Amniotic epithelial cell (primary cell): Measurements from ENCODE around the gene CD44.

Source experiments
- DNase-seq: peaks from one replicate; pipeline ENCODE4 v3.0.0-alpha.2; 2010; ENCODE audit warnings: low read depth

CD44 gene

GRCh38 chr11:35262056-35262455, 123.1 kb downstream of the CD44 start:
- DNase-seq: no peak

DNA sequence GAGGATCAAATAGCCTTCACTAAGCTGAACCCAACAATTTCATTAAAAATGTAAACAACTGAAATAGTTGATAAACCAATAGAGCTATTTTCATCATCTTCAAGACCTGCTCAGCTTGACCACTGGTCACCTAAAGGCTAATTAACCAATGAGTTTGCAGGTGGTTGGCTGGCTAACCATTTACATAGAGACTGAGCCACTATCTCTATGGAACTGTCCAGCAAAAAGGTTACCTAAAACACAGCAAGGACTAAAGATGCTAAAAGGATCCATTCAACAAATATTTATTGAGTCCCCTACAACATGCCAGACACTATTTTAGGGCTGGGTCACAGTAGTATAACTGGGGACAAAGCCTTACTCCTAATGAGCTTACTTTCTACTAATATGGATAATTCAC, 123.8 kb downstream of the CD44 start:
- no peak for DNase-seq

DNA sequence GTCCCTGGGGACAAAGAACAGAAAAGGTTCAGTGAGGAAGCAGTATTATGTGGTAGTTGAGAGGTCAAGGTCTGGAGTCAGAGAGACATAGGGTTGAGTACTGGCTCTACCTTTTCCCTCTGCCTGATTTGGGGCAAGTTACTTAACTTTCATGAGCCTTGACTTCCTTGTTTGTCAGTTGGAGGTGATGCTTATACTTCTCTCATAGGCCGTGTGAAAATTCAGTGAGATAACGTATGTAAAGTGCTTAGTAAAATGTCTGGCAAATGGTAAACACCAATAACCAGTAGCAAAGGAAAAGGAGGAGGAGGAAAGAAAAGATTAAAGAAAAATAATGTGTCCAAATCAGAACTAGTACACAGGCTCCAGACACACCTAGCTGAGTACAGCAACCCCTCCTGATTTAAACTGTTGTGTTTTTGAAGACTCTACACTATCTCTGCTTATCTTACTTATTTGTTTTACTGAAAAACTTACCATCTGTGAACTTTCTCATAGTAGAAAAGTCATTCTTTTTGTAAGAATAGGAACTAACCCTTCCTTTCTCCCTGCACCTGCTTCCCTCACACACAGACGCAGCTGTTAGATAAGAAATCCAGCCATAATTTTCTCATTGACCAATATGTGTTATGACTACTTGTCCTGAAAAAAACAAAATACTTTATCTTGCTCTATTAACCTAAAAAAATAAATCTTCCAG, 126.9 kb downstream of the CD44 start:
- DNase-seq: no peak

GRCh38 chr11:35267504-35267903, 128.5 kb downstream of the CD44 start:
- DNase-seq: peak; percentile 77

DNA sequence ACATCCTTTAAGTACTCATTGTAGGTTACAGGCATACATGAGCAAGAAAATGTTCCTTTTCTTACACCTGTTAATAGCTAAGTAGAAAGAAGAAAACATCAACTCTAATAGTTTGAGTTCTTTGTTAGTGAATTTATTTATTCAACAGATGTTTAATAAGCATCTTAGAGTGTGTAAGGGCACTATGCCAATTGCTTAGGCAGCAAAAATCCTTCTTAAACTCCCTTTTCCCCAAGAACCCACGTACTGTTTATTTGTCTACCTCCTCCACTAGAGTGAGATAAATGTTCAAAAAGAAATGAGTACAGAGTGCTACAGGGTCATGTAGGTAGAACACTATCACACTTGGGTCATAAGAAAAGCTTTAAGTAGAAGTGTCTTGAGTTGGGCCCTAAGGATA, 131.4 kb downstream of the CD44 start:
- DNase-seq: no peak

DNA sequence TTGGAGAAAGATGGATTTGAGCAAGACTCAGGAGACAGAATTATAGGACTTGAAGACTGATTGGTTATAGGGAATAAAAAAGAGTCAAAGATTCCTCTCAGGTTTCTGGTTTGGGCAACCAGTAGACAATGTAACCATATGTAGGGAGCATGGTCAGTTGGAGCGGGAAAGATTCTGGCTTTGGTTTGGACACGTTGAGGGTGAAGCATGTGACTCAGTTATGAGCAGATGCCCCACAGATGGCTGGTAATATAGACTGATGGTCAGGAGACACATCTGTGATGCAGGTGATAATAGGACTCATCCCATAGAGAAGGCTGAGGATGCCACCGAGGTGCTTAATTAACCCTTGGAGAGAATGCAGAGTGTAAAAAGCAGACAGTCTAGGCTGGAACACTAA, 132.1 kb downstream of the CD44 start:
- DNase-seq: no peak

GRCh38 chr11:35272391-35272902, 133.5 kb downstream of the CD44 start:
- DNase-seq: peak; percentile 10

DNA sequence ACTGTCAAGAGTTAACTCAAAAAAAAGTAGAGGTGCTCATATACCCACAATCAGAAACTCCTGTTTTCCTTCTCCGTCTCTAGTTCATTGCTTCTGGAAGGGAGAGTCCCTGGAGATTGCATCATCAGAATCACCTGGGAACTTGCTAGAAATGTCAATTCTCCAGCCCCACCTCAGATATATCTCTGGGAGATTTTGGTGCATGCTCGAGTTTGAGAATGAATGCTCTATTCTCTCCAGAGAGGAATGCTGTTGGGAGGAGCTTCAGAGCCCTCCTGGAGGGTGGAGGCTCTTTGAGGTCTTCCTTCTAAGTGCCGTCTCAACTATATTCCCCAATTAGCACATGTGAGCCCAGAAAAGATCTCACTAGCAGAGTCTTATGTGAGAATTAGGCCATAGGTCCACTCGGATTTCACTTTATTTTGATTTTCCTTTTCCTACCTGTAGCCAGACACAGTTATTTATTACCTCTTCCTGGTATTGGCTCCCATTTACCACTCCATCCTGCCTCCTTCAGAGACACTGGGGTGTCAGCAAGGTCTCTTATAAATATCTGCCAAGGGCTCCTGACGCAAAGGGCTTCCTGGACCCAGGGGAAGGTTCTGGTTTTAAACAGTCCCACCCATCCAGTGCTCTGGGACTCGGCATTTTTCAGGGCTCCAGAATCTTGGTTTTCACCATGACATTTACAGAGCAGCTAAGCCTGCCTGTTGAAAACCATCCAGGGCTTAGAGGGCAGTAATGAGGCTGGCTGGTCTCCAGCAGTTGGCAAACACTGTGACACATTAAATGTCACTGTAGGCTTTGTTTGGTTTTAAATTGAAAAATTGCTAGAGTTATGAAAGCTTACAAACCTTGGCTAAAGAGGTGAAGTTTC, 136.2 kb downstream of the CD44 start:
- DNase-seq: peak; percentile 28

DNA sequence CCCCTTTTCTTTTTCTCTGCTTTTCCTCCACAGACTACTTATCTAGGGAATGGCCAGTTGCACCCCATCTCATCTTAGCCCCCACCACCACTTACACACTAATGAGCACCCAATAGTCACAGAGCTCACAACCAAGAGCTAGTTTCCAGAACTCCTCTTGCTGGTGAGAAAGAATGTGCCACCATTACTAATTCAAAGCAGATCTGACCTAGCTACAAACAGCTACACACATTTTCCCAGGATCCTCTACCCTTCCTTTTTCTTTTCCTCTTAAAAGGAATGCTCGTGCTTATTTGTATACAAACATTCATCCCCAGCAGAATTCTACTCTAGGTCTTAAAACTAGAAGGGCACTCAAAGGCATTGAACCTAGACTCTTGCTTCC, 136.8 kb downstream of the CD44 start:
- DNase-seq: no peak

DNA sequence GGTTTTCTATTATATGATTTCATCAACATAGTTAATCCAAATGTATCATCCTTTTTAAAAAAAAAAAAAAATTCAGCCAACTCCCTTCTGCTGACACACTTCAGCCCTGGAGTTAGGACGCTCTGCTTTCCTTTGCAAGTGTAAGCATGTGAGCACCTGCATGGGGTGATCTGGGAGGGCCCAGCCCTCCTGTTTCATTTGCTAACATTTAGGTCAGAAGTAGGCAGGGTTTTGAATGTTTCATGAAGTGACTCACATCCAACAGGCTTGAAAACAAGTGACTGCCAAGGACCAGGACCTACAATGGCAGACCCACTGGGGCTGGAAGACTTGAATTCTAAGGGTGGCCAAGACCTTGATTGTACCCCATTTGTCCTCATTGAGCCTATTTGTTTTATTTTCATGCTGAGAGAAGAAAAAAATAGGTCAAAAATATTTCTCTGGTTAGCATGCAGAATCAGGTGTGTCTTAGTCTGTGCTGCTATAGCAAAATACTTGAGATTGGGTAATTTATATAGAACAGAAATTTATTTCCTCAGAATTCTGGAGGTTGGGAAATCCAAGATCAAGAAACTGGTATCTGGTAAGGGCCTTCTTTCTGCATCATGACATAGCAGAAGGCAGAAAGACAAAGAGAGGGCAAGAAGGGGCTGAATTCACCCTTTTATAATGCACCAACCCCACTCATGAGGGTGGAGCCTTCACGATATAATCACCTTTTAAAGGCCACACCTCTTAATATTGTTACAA, 137.6 kb downstream of the CD44 start:
- DNase-seq: peak; percentile 38

DNA sequence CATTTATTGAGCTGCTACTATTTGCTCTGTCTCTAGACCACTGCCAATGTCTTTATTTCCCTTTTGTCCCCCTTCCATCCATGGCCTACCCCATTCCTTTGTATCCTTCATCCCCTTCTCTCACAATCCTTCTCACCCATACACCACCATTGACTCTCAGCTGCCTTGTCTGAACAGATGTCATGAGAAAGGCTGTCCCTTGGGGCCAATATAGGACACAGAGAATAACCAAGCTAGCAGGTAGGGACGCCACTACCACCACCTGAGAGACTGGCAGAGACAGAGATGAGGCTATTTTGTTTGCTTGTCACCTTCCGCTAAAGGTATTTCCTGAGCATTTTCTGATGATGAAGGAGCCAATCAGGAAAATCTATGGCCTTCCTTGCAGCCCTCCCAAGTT, 138.9 kb downstream of the CD44 start:
- no peak for DNase-seq

DNA sequence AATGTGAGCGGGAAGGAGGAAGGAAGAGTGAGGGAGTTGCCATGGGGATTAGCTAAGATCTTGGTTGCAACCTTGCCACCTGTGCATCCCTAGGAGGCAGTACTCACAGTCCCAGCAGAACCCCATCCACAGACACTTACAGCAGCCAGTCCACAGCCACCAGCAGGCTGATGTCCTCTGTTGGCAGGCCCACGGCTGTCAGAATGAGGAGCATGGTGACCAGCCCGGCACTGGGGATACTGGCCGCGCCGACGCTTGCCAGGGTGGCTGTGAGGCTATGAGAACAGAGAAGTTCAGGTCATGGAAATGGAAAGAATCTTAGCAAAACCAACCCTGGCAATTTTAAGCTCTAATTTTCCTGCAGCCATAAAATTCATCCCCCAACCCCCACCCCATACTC, 141.8 kb downstream of the CD44 start:
- no peak for DNase-seq

DNA sequence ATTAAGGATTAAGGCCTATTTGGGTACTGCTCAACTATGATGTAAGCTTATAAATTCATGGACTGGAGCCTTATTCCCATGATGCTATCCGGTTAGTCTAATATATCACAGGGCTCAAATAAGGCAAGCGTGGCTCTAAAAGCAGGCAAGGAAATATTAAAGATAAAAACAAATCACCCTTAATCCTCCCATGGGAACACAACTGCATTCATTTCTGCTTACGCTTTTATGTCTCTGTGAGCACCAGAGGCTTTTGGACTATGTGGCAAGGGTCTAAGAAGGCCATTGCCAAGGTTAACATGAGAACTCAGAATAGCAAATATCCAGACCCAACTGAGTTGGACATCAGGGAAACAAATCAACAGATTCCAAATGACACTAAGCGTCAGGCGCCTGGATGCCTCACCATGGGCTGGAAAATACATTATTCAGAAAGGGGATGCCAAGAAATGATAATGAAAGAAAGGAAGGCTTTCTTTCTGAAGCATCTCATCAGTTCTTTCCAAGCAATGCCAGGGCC, 142.3 kb downstream of the CD44 start:
- DNase-seq: peak; percentile 89
